ENCODE results near the gene ATG9A.
A peak's percentile ranks its signal among the peaks of the same experiment; 100 is the strongest.
"Not testable (repeated sequence)": the region's sequence is repeated elsewhere in the genome, so short reads cannot be mapped to it uniquely, and the experiment has no call there.

Gene ATG9A

GRCh38 chr2:219205165-219205538 lies 24.3 kb downstream of the ATG9A start:
- no peak for DNase-seq (ENCODE audit: low read depth)

- no peak for DNase-seq (ENCODE audit: low read depth)
Measured at GRCh38 chr2:219204425-219205164, 24.8 kb downstream of the ATG9A start.

GRCh38 chr2:219201331-219201730 lies 28.1 kb downstream of the ATG9A start:
- DNase-seq (ENCODE audit: low read depth): not testable (repeated sequence)

GRCh38 chr2:219200502-219201326 lies 28.7 kb downstream of the ATG9A start:
- DNase-seq (ENCODE audit: low read depth): not testable (repeated sequence)

GRCh38 chr2:219199470-219200211 lies 29.8 kb downstream of the ATG9A start:
- no peak for DNase-seq (ENCODE audit: low read depth)

- DNase-seq (ENCODE audit: low read depth): no peak
Measured at GRCh38 chr2:219198974-219199373, 30.5 kb downstream of the ATG9A start.

GRCh38 chr2:219197388-219197787 lies 32.0 kb downstream of the ATG9A start:
- no peak for DNase-seq (ENCODE audit: low read depth)

GRCh38 chr2:219186754-219187456 lies 42.5 kb downstream of the ATG9A start:
- no peak for DNase-seq (ENCODE audit: low read depth)

GRCh38 chr2:219184121-219184520 lies 45.3 kb downstream of the ATG9A start:
- DNase-seq (ENCODE audit: low read depth): no peak

- DNase-seq (ENCODE audit: low read depth): no peak
Measured at GRCh38 chr2:219183151-219183772, 46.2 kb downstream of the ATG9A start.

GRCh38 chr2:219182331-219183150 lies 46.9 kb downstream of the ATG9A start:
- DNase-seq (ENCODE audit: low read depth): no peak

- no peak for DNase-seq (ENCODE audit: low read depth)
Measured at GRCh38 chr2:219181531-219181930, 47.9 kb downstream of the ATG9A start.

GRCh38 chr2:219180961-219181360 lies 48.5 kb downstream of the ATG9A start:
- DNase-seq (ENCODE audit: low read depth): no peak

- no peak for DNase-seq (ENCODE audit: low read depth)
Measured at GRCh38 chr2:219179601-219180465, 49.6 kb downstream of the ATG9A start.

GRCh38 chr2:219178377-219179175 lies 50.9 kb downstream of the ATG9A start:
- no peak for DNase-seq (ENCODE audit: low read depth)

GRCh38 chr2:219177552-219178376 lies 51.7 kb downstream of the ATG9A start, which contains the start of gene RETREG2:
Gene RETREG2, plus strand, starts transcription at chr2:219178275. Its CDS starts 78 bp downstream, at chr2:219178353.
- DNase-seq (ENCODE audit: low read depth): peak; percentile 72

GRCh38 chr2:219176818-219177551 lies 52.5 kb downstream of the ATG9A start, which contains the start of gene CNPPD1:
Gene CNPPD1, minus strand, starts transcription at chr2:219176925. Its CDS starts 97 bp downstream, at chr2:219176828.
- DNase-seq (ENCODE audit: low read depth): peak; percentile 77

Data from stimulated activated CD8-positive, alpha-beta memory T cell treated with anti-CD3 and anti-CD28 coated beads, Interleukin-12 subunit alpha, Interleukin-12 subunit beta, amount 100 ng/mL, for 4 hours (primary cell).